Activated CD4-positive, alpha-beta T cell treated with anti-CD3 and anti-CD28 coated beads, Interleukin-2, amount 50 U/mL, for 24 hours (primary cell): ENCODE results near the gene GNAQ.

Source experiments
- DNase-seq, 2 donors: peaks; one replicate each; pipeline ENCODE4 v3.0.0-alpha.2; 2020; ENCODE audit warnings: low read depth in 1 of 2, low spot score in 1 of 2

Gene GNAQ

GRCh38 chr9:78003730-78004129 is 27.9 kb downstream of the GNAQ start:
- DNase-seq = no peak

GRCh38 chr9:78001946-78002731 is 29.5 kb downstream of the GNAQ start:
- no peak for DNase-seq

- no peak for DNase-seq
Measured at GRCh38 chr9:78000221-78000620, 31.4 kb downstream of the GNAQ start.

- DNase-seq = no peak
Measured at GRCh38 chr9:77999231-77999631, 32.4 kb downstream of the GNAQ start.

- no peak for DNase-seq
Measured at GRCh38 chr9:77997611-77998284, 33.9 kb downstream of the GNAQ start.

- no peak for DNase-seq
Measured at GRCh38 chr9:77996696-77997095, 34.9 kb downstream of the GNAQ start.

- DNase-seq = no peak
Measured at GRCh38 chr9:77991191-77991590, 40.4 kb downstream of the GNAQ start.

- DNase-seq = no peak
Measured at GRCh38 chr9:77989909-77990308, 41.7 kb downstream of the GNAQ start.

GRCh38 chr9:77989458-77989857 is 42.2 kb downstream of the GNAQ start:
- DNase-seq = no peak

GRCh38 chr9:77988630-77989029 is 43.0 kb downstream of the GNAQ start:
- DNase-seq = no peak

- DNase-seq = no peak
Measured at GRCh38 chr9:77987880-77988525, 43.6 kb downstream of the GNAQ start.

GRCh38 chr9:77987081-77987656 is 44.4 kb downstream of the GNAQ start:
- no peak for DNase-seq

GRCh38 chr9:77985996-77986395 is 45.6 kb downstream of the GNAQ start:
- no peak for DNase-seq

GRCh38 chr9:77983320-77983662 is 48.3 kb downstream of the GNAQ start:
- no peak for DNase-seq

GRCh38 chr9:77982581-77983319 is 48.9 kb downstream of the GNAQ start:
- no peak for DNase-seq

- DNase-seq = no peak
Measured at GRCh38 chr9:77981907-77982306, 49.7 kb downstream of the GNAQ start.

GRCh38 chr9:77981332-77981731 is 50.3 kb downstream of the GNAQ start:
- no peak for DNase-seq

- no peak for DNase-seq
Measured at GRCh38 chr9:77980622-77981021, 51.0 kb downstream of the GNAQ start.

- DNase-seq = no peak
Measured at GRCh38 chr9:77978086-77978781, 53.4 kb downstream of the GNAQ start.

GRCh38 chr9:77977210-77977611 is 54.4 kb downstream of the GNAQ start:
- no peak for DNase-seq

GRCh38 chr9:77975806-77976205 is 55.8 kb downstream of the GNAQ start:
- no peak for DNase-seq
